Vagina (tissue), 2 donors: ENCODE data around the gene UBFD1.

ENCODE experiments used
- CTCF ChIP-seq, 3 experiments: fragments of 450-650 bp in 2 of 3; fragments of 200-600 bp in 1 of 3; sonication (generic) in 1 of 3; IDR thresholded peaks; one replicate each; pipeline ENCODE4 v1.5.1; 2017 to 2019; ENCODE audit warnings: antibody characterized with exemption in 3 of 3, mild to moderate bottlenecking in 2 of 3, moderate library complexity in 2 of 3
- POLR2A ChIP-seq, 2 donors: fragments of 450-650 bp; IDR thresholded peaks; one replicate each; pipeline ENCODE4 v1.6.1; 2017; ENCODE audit warnings: antibody characterized with exemption in 2 of 2, mild to moderate bottlenecking in 2 of 2, moderate library complexity in 2 of 2
- POLR2AphosphoS5 ChIP-seq, 2 donors: sonication (generic); formaldehyde crosslinking; IDR thresholded peaks; one replicate each; pipeline ENCODE4 v1.9.0; 2017; ENCODE audit warnings: antibody characterized with exemption in 2 of 2, mild to moderate bottlenecking in 2 of 2, low read depth in 1 of 2; ENCODE audit not compliant: insufficient read depth in 1 of 2

GRCh38 chr16:23520500-23520899 lies 37.0 kb upstream of the UBFD1 start:
- TF ChIP-seq CTCF (IDR thresholded peaks at IDR 0.05), result no peak
- TF ChIP-seq POLR2A (IDR thresholded peaks at IDR 0.05), result no peak
- no peak for TF ChIP-seq POLR2AphosphoS5 (IDR thresholded peaks at IDR 0.05; ENCODE audit: insufficient read depth in 1 of 2, low read depth in 1 of 2)
